HCT116 (cell line): Measurements from ENCODE around the gene CLP1. TPM values are rescaled to one million over a fixed set of nuclear protein-coding genes. Genes with fewer than 3 reads are reported as not detected.

Experiments
- ATAC-seq: fragments of 200-7000 bp; cut with Tn5 transposase; 2 replicates; pipeline ENCODE4 v1.9.1; 2020; ENCODE audit warnings: mild to moderate bottlenecking, moderate library complexity
- BruUV-seq: library from RNA; stranded (reverse); fragments of 400-500 nt; replicated peaks from 2 replicates; lab custom pipeline; 2021; lab: Mats Ljungman, UMichigan
- CTCF ChIA-PET: fragments of 300-600 bp; sonication (Branson Sonifier 250); formaldehyde crosslinking; loops from one replicate; lab custom pipeline; 2021; ENCODE audit warnings: antibody characterized with exemption; lab: Charles Lee
- POLR2A ChIA-PET: fragments of 300-600, 350-600 bp; sonication (Branson Sonifier 250); formaldehyde crosslinking; loops from one replicate; lab custom pipeline; 2021; ENCODE audit warnings: antibody characterized with exemption; lab: Charles Lee
- RAD21 ChIA-PET, 2 experiments: fragments of 300-600 bp; sonication (Branson Sonifier 250); formaldehyde crosslinking; loops; one replicate each; lab custom pipeline; 2023; ENCODE audit warnings: low total read pairs in 2 of 2; ENCODE audit not compliant: uncharacterized antibody in 2 of 2, unreplicated experiment in 2 of 2, low non-redundant PET in 1 of 2; lab: Charles Lee
- DNase-seq: peaks from one replicate; pipeline ENCODE4 v3.0.0-alpha.2; 2010; ENCODE audit warnings: low read depth, low spot score
- H2AFZ ChIP-seq: fragments of 200-600 bp; shearing (Covaris generic), sonication (generic); 2 replicates; pipeline ENCODE4 v1.6.1; 2017; ENCODE audit warnings: low read depth, mixed run types, mixed read lengths, antibody characterized with exemption, low read length; ENCODE audit not compliant: poor library complexity, severe bottlenecking
- H3K27ac ChIP-seq: 2 replicates; pipeline ENCODE4 v1.5.1; 2012; ENCODE audit warnings: low read depth, low read length
- H3K27me3 ChIP-seq: fragments of 200-600 bp; sonication (generic); 2 replicates; pipeline ENCODE4 v1.6.1; 2016; ENCODE audit warnings: mixed run types, low read length, mixed read lengths; ENCODE audit not compliant: insufficient read depth
- H3K36me3 ChIP-seq, 2 experiments: fragments of 200-500 bp in 1 of 2; fragments of 200-600 bp in 1 of 2; sonication (Bioruptor generic) in 1 of 2; sonication (generic) in 1 of 2; 2 replicates each; pipeline versions ENCODE4 v1.5.1 to v1.6.1; 2014 to 2016; ENCODE audit warnings: low read length in 2 of 2, inconsistent platforms in 1 of 2, mixed read lengths in 1 of 2, mixed run types in 1 of 2; ENCODE audit not compliant: insufficient read depth in 2 of 2, control insufficient read depth in 1 of 2
- H3K4me1 ChIP-seq, 2 experiments: fragments of 200-600 bp in 1 of 2; sonication (generic) in 1 of 2; 2 replicates each; pipeline versions ENCODE4 v1.5.1 to v1.6.1; 2012 to 2017; ENCODE audit warnings: low read length in 2 of 2, inconsistent platforms in 1 of 2, mild to moderate bottlenecking in 1 of 2, mixed read lengths in 1 of 2, mixed run types in 1 of 2, moderate library complexity in 1 of 2; ENCODE audit not compliant: insufficient read depth in 2 of 2, control insufficient read depth in 1 of 2
- H3K4me2 ChIP-seq: fragments of 200-600 bp; sonication (generic); 2 replicates; pipeline ENCODE4 v1.6.1; 2017; ENCODE audit warnings: mixed run types, low read length, mixed read lengths
- H3K4me3 ChIP-seq, 2 experiments: fragments of 200-600 bp in 1 of 2; sonication (generic) in 1 of 2; replicated peaks in 1 of 2; 2 replicates each; pipeline ENCODE4 v1.5.1; 2011 to 2016; ENCODE audit warnings: low read length in 2 of 2, control low read depth in 1 of 2, low read depth in 1 of 2, mild to moderate bottlenecking in 1 of 2, mixed read lengths in 1 of 2, mixed run types in 1 of 2
- H3K79me2 ChIP-seq: fragments of 200-600 bp; sonication (generic); 2 replicates; pipeline ENCODE4 v1.6.1; 2017; ENCODE audit warnings: mild to moderate bottlenecking, mixed run types, low read length, moderate library complexity, mixed read lengths; ENCODE audit not compliant: insufficient read depth
- H3K9ac ChIP-seq: fragments of 200-600 bp; sonication (generic); 2 replicates; pipeline ENCODE4 v1.6.1; 2016; ENCODE audit warnings: low read length, mixed read lengths
- H3K9me2 ChIP-seq: fragments of 200-600 bp; sonication (generic), shearing (Covaris generic); 2 replicates; pipeline ENCODE4 v1.6.1; 2017; ENCODE audit warnings: mixed run types, mild to moderate bottlenecking, moderate library complexity; ENCODE audit not compliant: insufficient read depth
- H3K9me3 ChIP-seq, 2 experiments: fragments of 200-500 bp in 1 of 2; fragments of 200-600 bp in 1 of 2; sonication (Bioruptor generic) in 1 of 2; sonication (generic) in 1 of 2; 2 replicates each; pipeline ENCODE4 v1.6.1; 2014 to 2017; ENCODE audit warnings: low read length in 2 of 2, mixed read lengths in 2 of 2, inconsistent platforms in 1 of 2, low read depth in 1 of 2, mild to moderate bottlenecking in 1 of 2, mixed run types in 1 of 2, moderate library complexity in 1 of 2; ENCODE audit not compliant: control insufficient read depth in 1 of 2, insufficient read depth in 1 of 2
- H4K20me1 ChIP-seq: fragments of 200-600 bp; sonication (generic), shearing (Covaris generic); 2 replicates; pipeline ENCODE4 v1.6.1; 2017; ENCODE audit warnings: mixed run types, mild to moderate bottlenecking, moderate library complexity; ENCODE audit not compliant: insufficient read depth
- CBX3 ChIP-seq: IDR thresholded peaks from 2 replicates; pipeline ENCODE4 v1.6.1; 2012; ENCODE audit warnings: low read depth
- CEBPB ChIP-seq: IDR thresholded peaks from 2 replicates; pipeline ENCODE4 v1.6.1; 2012; ENCODE audit warnings: low read depth
- CTCF ChIP-seq, 3 experiments: fragments of 200-600 bp in 1 of 3; sonication (generic) in 1 of 3; IDR thresholded peaks in 2 of 3; conservative IDR thresholded peaks in 1 of 3; 2 replicates each; pipeline ENCODE4 v1.5.1; 2012 to 2017; ENCODE audit warnings: low read depth in 2 of 3, low read length in 2 of 3, antibody characterized with exemption in 1 of 3, borderline replicate concordance in 1 of 3, control low read depth in 1 of 3, mild to moderate bottlenecking in 1 of 3, mixed read lengths in 1 of 3, mixed run types in 1 of 3, moderate library complexity in 1 of 3; ENCODE audit not compliant: insufficient read depth in 1 of 3
- EZH2 ChIP-seq: fragments of 200-600 bp; sonication (generic); IDR thresholded peaks from 2 replicates; pipeline ENCODE4 v1.6.1; 2017; ENCODE audit warnings: antibody characterized with exemption, mixed run types
- MAX ChIP-seq: IDR thresholded peaks from 2 replicates; pipeline ENCODE4 v1.6.1; 2012
- POLR2A ChIP-seq: IDR thresholded peaks from 2 replicates; pipeline ENCODE4 v1.7.0; 2011; ENCODE audit warnings: borderline replicate concordance; ENCODE audit not compliant: insufficient read depth, insufficient read length; ENCODE audit errors: extremely low read depth
- REST ChIP-seq: IDR thresholded peaks from 2 replicates; pipeline ENCODE4 v1.6.1; 2012; ENCODE audit warnings: low read depth
- SIN3A ChIP-seq: IDR thresholded peaks from 2 replicates; pipeline ENCODE4 v1.6.1; 2012; ENCODE audit warnings: low read depth
- SP1 ChIP-seq: IDR thresholded peaks from 2 replicates; pipeline ENCODE4 v1.6.1; 2012; ENCODE audit warnings: low read depth
- SRF ChIP-seq: IDR thresholded peaks from 2 replicates; pipeline ENCODE4 v1.6.1; 2012; ENCODE audit warnings: low read depth
- TCF7L2 ChIP-seq: IDR thresholded peaks from 2 replicates; pipeline ENCODE4 v1.7.0; 2011; ENCODE audit warnings: borderline replicate concordance, inconsistent platforms; ENCODE audit not compliant: insufficient read depth, insufficient read length; ENCODE audit errors: extremely low read depth
- ZBTB33 ChIP-seq: IDR thresholded peaks from 2 replicates; pipeline ENCODE4 v1.6.1; 2011; ENCODE audit warnings: mild to moderate bottlenecking, low read length, moderate library complexity; ENCODE audit not compliant: insufficient replicate concordance; ENCODE audit errors: extremely low read depth
- ZFX ChIP-seq: fragments of 450-650 bp; IDR thresholded peaks from 2 replicates; pipeline ENCODE4 v1.6.1; 2017
- ZNF274 ChIP-seq: fragments of 200-500 bp; sonication (Bioruptor generic); IDR thresholded peaks from 2 replicates; pipeline ENCODE4 v1.6.1; 2014; ENCODE audit warnings: mild to moderate bottlenecking, low read depth, low read length, inconsistent platforms
- intact Hi-C: fragments of 100-400 bp; cut with micrococcal nuclease; formaldehyde crosslinking; loops from 2 replicates; pipeline ENCODE4 v1.10.0; 2022
- total RNA-seq: library from RNA; stranded (reverse); gene quantifications from one replicate; pipeline ENCODE4 v1.2.1, GENCODE V29; 2021; ENCODE audit not compliant: unreplicated experiment

Gene CLP1
- total RNA-seq, 1 experiment from 2014 or later: 17.7 TPM

GRCh38 chr11:57667117-57667735 is 9.7 kb downstream of the CLP1 start (continued):
- TF ChIP-seq SRF: no peak; the same call in 1 of the 2 replicates

GRCh38 chr11:57667736-57668433 is 10.3 kb downstream of the CLP1 start, which contains the start of gene ZDHHC5:
Gene ZDHHC5 (plus strand): TSS chr11:57668114. CDS start chr11:57673091, 4,977 bp downstream.
- Histone ChIP-seq H3K4me3 (peak within 1 kb of the TSS; percentile 85 to 97), H3K36me3 (peaks cover 9 to 16% of the 10 kb centered on the region in 2 experiments), H3K27ac (peak within 1 kb of the TSS; percentile 93), H2AFZ (no peak within 1 kb of the TSS), H3K27me3 (no peaks in the 10 kb centered on the region), H3K9ac (peak within 1 kb of the TSS; percentile 92), H3K79me2 (peaks cover 49% of the 10 kb centered on the region), H3K4me1 (peaks cover 9 to 19% of the 10 kb centered on the region in 2 experiments), H3K4me2 (peak within 1 kb of the TSS; percentile 76), H3K9me2 (no peaks in the 10 kb centered on the region), H4K20me1 (no peaks in the 10 kb centered on the region), H3K9me3 (no peaks in the 10 kb centered on the region)
- ChIA-PET POLR2A (interaction anchor here (0.7 kb wide), 1 partner anchor 826 kb away, joined by 3 read pairs; no protein-coding TSS in a partner anchor), RAD21 (no interaction called here), CTCF (interaction anchor here (0.9 kb wide), 1 partner anchor 322 kb away, joined by 3 read pairs; no protein-coding TSS in a partner anchor)
- DNase-seq (peak; percentile 99), ATAC-seq (peak; percentile 90)
- intact Hi-C loops: loop anchor here (1.0 to 10.0 kb wide), 5 partner anchors 11 to 1887 kb away; partner anchors contain the start of genes CLP1, LPXN, MED19 and TMX2
- BruUV-seq: no TSS peak
- TF ChIP-seq SIN3A (0 out of 2 replicates have a peak, but pooled peaks have one; percentile 63), CEBPB (no peak), EZH2 (no peak), CTCF (IDR thresholded peaks at IDR 0.05 in 2 of 3, conservative IDR thresholded peaks at IDR 0.05 in 1 of 3; ENCODE audit: borderline replicate concordance in 1 of 3, insufficient read depth in 1 of 3, low read depth in 2 of 3, low read length in 2 of 3) (peak in 2 of 3 experiments; percentile 39 to 41; a peak in 3 of 6 replicates), ZBTB33 (peak; percentile 92), CBX3 (peak; percentile 38; the same call in 1 of the 2 replicates), REST (no peak), TCF7L2 (peak; percentile 66), ZFX (peak; percentile 80; the same call in 1 of the 2 replicates), SP1 (peak; percentile 75; the same call in 1 of the 2 replicates), POLR2A (peak; percentile 58), MAX (peak; percentile 81), ZNF274 (no peak)
